Fibroblast of pulmonary artery (primary cell): ENCODE data around the gene MRS2.
"Not testable (repeated sequence)": the region's sequence is repeated elsewhere in the genome, so short reads cannot be mapped to it uniquely, and the experiment has no call there.

Source experiments
- DNase-seq: peaks from one replicate; pipeline ENCODE4 v3.0.0-alpha.2; 2010; ENCODE audit warnings: low read depth
- H3K4me3 ChIP-seq: replicated peaks from 2 replicates; pipeline ENCODE4 v1.5.1; 2011; ENCODE audit warnings: low read depth, mild to moderate bottlenecking, control low read depth, low read length, moderate library complexity
- CTCF ChIP-seq: IDR thresholded peaks from 2 replicates; pipeline ENCODE4 v1.5.1; 2011; ENCODE audit warnings: mild to moderate bottlenecking, control low read depth, low read length, inconsistent platforms; ENCODE audit errors: missing control alignments

The MRS2 gene

GRCh38 chr6:24405262-24405661, 2.5 kb downstream of the MRS2 start:
- DNase-seq: no peak
- TF ChIP-seq CTCF: no peak
- H3K4me3 ChIP-seq: no peak overlapping the region

GRCh38 chr6:24408719-24409410, 6.1 kb downstream of the MRS2 start:
- no peak for TF ChIP-seq CTCF
- DNase-seq: no peak
- no peak overlapping the region for H3K4me3 ChIP-seq

DNA sequence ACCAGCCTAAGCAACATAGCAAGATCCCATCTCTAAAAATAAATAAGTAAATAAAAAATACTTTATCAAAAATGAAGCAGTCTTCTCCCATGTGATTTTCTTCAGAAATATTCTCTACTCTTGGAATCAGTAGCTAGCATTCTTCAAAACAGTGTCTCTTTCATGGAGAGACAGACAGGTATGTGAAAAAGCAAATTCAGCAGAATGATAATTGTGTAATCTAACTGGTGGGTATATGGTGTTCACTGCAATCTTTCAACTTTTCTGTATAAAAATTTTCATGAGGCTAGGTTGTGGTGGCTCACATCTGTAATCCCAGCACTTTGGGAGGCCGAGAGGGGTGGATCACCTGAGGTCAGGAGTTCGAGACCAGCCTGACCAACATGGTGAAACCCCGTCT, 7.9 kb downstream of the MRS2 start:
- no peak for DNase-seq
- no peak for TF ChIP-seq CTCF
- no peak overlapping the region for H3K4me3 ChIP-seq

GRCh38 chr6:24412294-24412693, 9.6 kb downstream of the MRS2 start:
- no peak for TF ChIP-seq CTCF
- H3K4me3 ChIP-seq: no peak overlapping the region
- no peak for DNase-seq

DNA sequence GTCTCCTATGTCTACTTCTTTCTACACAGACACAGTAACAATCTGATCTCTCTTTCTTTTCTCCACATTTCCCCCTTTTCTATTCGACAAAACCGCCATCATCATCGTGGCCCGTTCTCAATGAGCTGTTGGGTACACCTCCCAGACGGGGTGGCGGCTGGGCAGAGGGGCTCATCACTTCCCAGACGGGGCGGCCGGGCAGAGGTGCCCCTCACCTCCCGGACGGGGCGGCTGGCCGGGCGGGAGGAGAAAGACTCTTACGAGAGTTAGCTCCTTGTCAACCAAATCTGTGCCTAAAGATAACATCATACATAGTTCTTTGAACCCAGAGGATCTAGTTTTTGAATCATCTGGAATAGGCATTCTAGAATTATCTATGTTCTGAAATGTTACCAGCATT, 11.8 kb downstream of the MRS2 start:
- H3K4me3 ChIP-seq, DNase-seq: not testable (repeated sequence)

DNA sequence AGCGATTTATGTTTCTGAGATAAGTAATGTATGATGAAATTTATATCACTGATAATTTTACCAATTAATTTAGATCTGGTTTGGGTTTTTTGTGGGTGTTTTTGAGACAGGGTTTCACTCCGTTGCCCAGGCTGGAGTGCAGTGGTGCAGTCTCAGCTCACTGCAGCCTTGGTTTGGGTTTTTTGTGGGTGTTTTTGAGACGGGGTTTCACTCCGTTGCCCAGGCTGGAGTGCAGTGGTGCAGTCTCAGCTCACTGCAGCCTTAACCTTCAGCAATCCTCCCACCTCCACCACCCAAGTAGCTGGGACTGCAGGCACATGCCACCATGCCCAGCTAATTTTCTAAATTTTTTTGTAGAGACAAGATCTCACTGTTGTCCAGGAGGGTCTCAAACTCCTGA, 13.0 kb downstream of the MRS2 start:
- no peak overlapping the region for H3K4me3 ChIP-seq
- DNase-seq: no peak
- TF ChIP-seq CTCF: no peak

DNA sequence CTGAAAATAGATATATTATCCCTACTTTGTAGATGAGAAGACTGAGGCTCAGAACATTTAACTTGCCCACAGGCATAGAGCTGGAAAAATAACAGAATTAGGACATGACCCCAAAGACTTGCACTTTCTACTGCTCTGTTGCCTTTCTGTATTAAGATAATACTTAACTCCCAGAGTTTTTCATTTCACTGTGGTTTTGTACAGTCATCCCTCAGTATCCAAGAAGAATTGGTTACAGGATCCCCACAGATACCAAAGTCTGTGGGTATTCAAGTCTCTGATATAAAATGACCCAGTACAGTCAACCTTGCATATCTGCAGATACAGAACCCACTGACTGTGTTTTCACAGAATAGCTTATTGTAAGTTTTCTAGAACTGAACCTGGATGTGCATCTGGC, 16.8 kb downstream of the MRS2 start:
- no peak overlapping the region for H3K4me3 ChIP-seq
- no peak for DNase-seq
- TF ChIP-seq CTCF: no peak
